GM12891 (cell line): Measurements from ENCODE around the gene SRRM4.

ENCODE experiments used
- PAX5 ChIP-seq: IDR thresholded peaks from 2 replicates; pipeline ENCODE4 v1.6.1; 2011; ENCODE audit warnings: low read length, moderate library complexity, mild to moderate bottlenecking; ENCODE audit not compliant: insufficient read depth, severe bottlenecking
- POLR2AphosphoS5 ChIP-seq: IDR thresholded peaks from 2 replicates; pipeline ENCODE4 v1.6.1; 2011; ENCODE audit warnings: low read depth, low read length, control low read depth

GRCh38 chr12:119118625-119119024 lies 137.3 kb downstream of the SRRM4 start:
- TF ChIP-seq POLR2AphosphoS5 (no peak), PAX5 (no peak)
